ENCODE data around the gene MBP.
"Not testable (repeated sequence)": the region's sequence is repeated elsewhere in the genome, so short reads cannot be mapped to it uniquely, and the experiment has no call there.

The MBP gene

DNA sequence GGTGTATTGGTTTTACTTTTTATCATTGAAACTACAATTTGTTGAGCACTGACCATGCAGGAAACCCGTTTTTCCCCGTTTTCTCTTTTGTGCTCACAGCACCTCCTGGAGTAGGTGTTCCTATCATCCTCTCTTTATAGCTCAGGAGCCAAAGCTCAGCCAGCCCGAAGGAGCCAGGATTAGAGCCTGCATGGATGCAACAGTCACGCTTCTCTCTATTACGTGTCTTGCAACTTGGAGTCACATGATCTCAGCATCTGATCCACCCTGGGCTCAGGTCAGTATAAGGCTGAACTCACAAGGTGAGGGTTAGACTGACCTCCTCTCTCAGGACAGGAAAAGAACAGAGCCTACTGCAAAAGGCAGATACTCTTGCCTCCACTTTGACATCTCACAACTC, 150.5 kb downstream of the MBP start:
- DNase-seq, result no peak

DNA sequence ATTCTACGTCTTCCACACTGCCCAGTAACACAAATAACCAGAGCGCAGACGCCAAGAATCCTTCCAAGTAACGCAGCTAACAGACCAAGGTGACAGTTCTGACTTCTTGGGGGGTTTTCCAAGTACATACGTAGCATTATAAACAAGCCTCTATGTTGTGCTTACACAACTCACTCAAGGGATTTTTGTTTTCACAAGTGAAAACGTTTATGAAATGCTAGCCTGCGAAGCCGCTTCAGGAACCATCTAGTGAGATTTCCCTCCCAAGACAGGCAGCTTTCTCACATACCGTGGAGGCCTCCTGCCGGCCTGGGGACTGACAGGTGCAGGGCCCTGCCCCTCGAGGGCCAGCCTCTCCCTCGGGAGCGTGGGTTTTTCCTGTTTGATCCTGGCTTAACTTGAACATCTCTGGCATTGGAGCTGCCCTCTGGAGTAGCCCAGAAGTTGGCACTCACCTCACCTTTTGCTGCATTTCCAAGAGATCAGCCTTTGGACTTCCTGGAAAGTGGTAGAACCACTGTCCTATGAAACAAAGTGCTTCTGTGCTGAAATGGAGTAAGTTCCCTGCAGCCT, 151.1 kb downstream of the MBP start:
- DNase-seq, result no peak

DNA sequence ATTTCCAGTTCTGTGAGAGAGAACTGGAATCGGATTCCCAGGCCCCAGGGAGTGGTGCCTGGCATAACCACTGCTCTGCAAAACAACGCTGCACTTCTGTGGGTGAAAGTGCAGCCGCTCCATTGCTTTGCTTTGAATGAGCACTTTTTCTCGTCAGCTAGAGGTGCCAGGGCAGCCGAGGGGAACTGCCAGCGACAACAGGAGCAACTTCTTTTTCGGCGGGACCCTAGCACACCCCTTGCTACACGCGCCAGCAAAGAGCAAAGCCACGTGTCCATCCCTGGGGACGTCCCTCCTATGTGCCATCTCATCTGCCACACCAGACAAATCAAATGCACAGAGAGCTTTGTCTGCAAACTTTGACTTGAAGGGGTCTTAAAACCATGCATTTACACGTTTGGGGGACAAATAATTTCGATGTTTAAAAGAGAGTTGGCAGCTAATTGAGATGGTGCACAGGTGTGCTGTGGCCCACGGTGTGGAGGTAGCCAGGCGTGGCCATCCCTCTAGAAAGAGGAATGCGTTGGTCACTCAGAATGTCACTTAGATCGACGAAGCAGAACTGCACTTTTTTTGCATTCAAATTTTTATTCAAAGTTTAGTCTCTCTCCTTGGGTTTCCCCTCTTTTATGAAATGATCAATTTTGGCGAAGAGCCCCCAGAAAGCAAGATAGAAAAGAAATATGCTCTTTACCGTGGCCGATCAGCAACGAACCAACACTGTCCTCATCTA, 151.8 kb downstream of the MBP start:
- DNase-seq, result no peak

DNA sequence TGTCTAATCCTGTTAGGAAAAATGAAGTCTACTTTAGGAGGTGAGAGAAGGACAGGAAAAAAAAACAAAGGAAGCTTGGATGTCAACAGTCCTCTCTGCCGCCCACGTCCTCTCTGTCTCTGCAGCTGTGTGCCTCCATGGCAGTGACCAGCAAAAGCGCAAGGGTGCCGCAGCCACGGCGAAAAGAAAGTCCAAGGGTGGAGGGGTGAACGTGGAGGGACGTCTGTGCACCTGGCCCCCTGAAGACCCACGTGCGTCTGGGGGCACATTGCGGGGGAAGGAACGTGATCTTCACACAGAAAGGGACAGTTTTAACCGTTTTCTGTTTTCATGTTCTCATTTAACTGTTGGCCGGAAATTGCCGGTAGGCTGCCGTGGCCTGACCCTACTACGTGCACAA, 152.7 kb downstream of the MBP start:
- DNase-seq, result no peak

DNA sequence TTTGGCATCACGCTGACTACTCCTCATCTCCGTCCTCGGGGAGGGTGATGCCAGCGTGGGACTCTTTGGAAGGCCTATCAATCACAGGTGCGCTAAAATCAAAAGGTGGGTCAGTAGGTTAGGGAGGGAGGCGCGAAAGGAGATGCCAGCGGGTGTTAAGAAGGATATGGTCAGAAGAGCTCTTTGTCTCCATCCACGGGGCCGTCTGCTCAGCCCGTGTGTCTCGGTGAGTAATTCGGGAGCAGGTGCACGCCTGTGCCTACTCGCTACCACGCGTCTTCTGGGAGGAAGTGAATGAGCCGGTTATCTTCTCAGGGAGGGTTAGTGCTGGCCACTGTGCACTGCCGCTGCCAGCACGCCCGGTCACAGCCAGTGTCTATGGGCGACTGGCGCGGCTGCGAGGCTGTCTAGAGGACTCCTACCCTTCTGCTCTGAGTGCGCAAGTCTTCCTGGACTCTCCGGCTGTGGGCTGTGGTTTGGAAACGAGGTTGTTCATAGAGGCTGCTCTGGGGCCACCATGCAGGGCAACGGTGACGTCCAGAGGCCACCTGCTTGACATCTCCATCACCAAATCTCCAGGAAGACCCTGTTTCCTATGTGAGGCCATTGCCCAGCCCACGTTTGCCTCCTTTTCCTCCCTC, 153.4 kb downstream of the MBP start:
- no peak for DNase-seq

DNA sequence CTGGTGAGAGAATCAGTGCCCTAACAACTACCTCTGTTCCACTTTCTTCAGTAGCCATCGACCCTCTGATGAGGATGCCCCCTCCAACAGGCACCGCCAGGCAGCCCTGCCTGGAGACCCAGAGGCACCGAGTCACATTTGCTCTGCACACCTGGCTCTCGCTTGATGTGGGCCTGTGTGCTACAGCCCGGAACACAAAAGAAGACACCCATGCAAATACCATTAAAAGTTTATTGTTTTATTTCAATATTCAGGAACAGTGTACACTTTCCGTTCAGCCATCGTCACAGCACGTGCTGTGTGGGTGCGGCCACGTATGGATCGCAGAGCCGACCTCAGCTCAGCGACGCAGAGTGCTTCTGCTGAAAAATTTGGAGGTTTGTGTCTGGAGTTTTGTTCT, 154.0 kb downstream of the MBP start:
- DNase-seq, result no peak

DNA sequence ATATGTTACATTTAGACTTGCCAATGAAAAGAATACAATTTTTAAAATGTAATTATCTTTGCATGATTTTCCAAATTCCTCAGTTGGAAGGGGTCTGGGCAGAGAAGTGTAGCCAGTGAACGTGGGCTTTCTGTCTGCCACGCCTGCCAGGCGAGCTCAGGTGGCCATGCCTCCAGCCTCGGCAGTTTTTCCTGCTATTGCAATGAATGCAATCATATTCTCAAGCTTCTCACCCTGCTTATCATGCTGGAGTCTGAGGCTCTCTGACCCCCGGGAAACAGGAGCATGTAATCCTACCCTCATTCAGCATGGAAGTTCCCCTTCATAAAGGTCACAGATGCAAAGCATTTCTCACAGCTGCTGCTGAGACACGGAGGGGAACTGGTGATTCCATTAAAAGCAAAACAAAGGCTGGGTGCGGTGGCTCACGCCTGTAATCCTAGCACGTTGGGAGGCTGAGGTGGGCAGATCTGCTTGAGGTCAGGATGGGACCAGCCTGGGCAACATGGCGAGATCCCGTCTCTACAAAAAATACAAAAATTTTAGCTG, 154.8 kb downstream of the MBP start:
- no peak for DNase-seq

DNA sequence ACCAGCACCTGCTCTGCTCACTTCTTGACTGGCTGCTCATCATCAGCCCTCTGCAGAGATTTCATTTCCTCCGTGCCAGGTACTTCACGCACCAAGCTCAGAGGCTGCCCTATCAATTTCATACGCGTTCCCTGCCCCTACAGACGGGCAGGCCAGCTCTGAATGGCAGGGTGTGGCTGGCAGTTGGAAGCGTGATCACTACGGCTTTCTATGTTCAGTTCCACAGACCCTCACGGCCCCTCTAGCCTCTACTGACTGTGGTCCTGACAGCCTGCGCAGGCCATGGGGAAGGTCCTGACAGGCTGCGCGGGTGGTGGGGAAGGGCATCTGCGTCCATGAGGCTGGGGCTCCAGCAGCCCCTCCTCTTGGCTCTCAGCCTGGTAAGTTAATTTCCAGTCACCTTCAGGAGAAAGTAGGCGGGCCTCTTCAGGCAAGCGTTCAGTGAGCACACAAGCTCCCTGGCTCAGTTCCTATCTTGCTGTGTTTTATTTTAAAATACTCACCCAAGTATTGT, 155.4 kb downstream of the MBP start:
- no peak for DNase-seq

DNA sequence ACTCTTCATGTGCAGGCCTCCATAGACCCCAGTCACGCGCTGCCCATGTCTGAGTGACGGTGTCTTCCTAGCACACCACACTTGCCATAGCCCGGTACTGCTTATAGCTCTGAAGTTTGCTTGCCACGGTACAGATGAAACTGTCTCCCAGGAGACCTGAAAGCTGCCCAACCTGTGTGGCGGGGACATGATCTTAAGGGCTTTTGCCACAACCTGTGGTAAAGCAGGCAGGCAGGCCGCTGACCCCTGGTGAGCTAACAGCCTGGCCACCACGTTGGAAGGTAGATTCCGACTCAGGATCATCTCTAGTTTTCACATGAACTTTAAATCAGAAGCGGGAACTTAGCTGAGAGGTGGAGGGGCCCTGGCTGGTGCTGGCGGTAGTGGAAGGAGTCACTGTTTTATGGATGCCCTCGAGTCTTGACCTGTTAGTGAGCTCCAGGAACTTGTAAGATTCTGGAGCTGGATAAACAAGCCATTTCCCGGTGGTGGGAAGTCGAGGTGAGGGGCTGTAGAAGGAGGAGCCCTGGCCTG, 156.9 kb downstream of the MBP start:
- DNase-seq, result no peak

DNA sequence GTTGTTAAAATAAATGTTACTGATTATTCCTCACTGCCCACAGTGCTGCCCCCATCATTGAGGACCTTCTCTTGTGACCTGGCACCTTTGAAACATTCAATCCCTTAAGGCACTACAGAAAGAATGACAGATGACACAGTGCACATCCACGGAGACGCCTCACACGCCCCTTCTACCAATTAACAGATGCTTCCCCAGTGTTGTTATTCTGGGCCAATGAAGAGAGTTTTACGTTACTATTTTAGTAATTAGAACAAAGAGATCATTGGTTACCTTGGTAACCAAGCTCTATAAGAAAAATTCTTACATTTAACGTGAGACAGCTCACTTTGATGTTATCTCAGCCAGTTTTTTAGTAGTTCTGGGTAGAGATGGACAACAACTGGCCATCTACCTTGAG, 158.2 kb downstream of the MBP start:
- DNase-seq, result no peak

DNA sequence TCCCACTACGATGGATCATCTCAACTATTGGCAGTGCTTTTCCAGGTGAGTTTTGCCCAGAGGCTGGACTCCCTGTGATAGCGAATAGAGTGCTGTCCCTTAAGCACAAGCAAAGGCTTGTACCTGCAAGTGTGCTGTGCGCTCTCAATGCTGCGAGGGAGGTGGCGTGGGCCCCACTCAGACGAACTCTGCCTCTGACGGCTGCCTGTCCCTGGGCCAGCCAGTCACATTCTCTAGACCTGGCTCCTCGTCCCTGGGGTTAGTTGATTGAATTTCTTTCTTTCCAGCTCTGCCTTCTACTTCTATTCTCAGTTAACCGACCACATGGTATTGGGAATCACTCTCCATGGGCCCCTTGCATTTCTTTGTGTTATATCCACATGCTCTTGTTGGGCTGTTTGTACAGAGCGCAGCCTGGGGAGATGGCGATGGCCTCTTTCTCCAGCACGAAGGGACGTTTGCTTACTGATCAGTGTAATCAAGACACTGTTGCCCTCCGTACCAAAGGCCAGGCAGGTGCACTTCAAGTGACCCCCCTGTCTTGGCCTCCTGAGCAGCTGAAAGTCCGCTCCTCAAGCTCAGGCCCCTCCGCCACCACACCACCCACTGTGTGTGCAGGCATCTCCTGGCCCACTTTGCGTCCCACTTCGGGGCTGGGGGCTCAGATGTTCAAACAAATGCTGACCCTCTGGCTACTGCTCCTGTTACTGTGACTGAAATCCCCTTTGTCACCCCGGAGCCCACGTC, 158.9 kb downstream of the MBP start:
- DNase-seq, result no peak

DNA sequence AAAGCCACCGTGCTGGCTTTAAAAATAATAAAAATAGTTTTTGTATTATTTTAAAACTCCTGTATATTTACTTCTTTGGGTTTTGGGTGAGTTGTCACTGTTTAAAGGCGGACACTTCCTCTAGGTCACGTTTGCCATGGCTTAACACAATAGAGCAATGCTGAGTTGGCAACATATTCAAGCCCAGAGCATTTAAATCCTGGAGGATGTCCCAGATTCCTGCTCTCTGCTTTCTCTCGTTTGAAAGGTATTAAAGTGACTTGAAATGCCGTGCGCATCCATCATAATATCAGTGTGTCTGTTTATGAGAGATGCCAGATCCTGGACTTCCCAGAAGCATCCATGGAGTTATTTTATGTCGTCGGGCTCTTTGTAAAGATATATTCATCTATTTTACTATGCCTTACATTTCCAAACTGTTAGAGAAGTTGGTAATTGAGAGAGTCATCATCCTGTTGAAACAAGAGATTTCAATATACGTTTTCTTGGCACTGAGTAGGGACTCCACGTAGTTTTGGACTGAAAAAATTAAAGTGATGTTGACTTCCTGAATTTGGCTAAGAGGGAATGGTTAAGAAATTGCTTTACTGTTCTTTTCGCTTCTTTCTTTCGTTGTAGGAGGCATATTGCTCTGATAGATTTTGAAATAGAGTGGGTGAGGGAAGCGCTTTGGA, 159.6 kb downstream of the MBP start:
- DNase-seq, result no peak

DNA sequence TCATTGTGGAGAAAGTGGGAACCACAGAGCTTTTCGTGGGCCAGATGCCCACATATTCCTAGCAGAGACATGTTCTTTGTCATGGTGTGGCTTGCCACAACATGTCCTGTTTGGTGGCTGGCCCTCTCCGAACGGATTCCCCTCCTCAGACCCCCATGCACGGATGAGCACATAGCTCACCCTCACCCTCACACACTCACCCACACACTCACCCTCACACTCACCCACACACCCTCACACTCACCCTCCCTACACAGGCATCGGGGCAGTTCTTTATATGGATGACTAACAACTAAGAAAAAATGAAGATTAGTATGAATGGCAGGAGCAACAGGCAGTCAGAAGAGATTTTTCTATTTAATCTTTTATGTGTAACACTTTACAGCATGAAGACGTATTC, 160.3 kb downstream of the MBP start:
- no peak for DNase-seq

DNA sequence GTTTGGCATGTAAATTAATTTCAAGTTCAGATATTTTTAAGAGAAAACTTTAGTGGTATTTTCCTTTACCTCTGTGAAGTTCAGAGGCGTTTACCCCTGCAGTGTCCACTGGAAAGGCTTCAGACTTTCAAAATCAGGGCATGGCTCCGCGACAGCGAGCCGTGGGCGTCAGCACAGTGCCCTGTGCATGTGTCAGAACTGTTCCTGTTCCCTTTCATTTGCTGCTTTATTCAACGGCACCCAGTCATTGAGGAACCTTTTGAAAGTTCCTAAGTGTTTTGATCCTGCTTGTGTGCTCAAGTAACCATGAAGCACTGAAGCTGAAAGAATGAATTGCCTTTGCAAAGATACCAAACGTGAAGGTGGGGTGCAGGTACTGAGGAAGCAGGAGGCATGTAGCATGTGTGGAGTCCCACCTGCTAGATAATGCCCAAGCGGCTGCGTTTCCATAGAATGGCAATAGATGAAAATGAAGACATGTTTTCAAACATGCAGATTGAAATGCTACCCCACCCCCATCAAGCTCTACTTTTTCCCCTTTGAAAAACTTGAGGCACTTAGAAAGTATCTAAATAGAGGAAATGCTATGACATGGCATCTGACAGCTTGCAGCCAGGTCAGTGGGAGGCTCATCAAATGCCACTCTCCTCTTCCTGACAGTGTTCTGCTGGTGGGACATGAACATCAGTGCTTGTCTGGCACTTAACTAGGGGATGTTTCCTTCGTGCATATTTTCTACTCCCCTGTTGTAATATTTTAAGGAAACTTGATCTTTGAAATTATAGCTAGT, 161.6 kb downstream of the MBP start:
- no peak for DNase-seq

DNA sequence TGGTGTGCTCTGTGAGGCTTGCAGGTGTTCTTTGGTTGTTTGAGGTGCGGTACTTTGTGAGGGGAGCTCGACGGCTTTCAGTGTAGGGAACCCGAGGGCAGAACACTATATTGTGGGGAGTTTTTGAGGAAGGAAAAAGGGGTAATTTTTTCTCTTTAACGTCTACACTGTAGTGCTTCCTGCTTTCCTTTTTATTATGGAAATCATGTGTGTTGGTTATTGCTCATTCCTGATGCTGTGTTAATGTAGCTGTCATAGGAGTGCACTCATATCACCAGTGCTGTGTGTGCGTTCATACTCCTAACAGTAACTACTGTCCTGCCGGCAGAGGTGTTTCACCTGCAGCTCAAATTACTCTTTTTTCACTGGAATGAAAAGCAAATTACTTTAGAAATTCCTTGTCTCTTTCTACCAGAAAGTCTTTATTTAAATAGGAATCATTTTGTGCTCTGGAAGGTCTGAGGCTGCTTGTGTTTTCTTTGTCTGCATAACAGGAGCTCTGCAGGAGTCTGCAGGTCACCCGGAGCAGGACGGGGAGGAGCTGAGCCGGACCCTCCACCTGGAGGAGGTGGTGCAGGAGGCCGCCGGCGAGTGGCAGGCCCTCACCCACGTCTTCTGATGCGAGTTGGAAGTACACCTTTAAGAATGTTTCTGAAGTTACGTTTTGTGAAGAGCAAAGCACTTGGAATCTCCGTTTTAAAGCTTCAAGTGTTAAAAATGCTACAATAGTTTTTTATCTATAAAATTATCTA, 164.7 kb downstream of the MBP start:
- no peak for DNase-seq

DNA sequence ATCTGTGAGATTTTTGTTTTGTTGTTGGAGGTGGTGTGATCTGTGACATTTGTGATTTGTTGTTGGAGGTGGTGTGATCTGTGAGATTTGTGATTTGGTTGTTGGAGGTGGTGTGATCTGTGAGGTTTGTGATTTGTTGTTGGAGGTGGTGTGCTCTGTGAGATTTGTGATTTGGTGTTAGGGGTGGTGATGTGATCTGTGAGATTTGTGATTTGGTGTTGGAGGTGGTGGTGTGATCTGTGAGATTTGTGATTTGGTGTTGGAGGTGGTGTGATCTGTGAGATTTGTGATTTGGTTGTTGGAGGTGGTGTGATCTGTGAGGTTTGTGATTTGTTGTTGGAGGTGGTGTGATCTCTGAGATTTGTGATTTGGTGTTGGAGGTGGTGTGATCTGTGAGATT, 165.3 kb downstream of the MBP start:
- not testable (repeated sequence) for DNase-seq

DNA sequence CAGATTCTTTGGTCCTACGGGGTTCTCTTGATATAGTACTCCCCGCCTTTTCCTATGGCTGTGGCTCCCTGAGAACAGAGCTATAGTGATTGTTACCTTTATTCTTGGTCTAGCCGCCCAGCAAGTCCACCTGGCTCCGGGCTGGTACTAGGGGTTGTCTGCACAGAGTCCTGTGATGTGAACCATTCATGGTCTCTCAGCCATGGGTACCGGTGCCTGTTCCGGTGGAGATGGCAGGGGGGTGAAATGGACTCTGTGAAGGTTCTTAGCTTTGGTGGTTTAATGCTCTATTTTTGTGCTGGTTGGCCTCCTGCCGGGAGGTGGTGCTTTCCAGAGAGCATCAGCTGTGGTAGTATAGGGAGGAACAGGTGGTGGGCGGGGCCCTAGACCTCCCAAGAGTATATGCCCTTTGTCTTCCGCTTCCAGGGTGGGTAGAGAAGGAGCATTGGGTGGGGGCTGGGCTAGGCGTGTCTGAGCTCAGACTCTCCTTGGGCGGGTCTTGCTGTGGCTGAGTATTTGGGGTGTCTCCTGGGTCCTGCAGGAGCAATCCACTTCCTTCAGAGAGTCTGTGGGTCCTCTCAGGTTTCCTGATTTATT, 166.9 kb downstream of the MBP start:
- DNase-seq, result not testable (repeated sequence)

DNA sequence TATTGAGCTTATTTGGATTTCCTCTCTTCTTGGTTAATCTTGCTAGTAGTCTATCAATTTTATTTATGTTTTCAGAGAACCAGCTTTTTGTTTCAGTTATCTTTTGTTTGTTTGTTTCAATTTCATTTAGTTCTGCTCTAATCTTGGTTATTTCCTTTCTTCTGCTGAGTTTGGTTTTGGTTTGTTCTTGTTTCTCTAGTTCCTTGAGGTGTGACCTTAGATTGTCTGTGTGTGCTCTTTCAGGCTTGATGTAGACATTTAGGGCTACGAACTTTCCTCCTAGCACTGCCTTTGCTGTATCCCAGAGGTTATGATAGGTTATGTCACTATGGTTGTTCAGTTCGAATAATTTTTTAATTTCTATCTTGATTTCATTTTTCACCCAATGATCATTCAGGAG, 168.6 kb downstream of the MBP start:
- no peak for DNase-seq

DNA sequence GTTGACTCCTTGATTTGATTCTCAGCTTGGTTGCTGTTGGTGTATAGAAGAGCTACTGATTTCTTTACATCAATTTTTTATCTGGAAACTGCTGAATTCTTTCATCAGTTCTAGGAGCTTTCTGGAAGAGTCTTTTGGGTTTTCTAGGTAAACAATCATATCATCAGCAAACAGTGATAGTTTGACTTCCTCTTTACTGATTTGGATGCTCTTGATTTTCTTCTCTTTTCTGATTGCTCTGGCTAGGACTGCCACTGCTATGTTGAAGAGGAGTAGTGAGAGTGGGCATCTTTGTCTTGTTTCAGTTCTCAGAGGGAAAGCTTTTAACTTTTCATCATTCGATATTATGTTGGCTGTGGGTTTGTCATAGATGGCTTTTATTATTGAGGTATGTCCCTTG, 169.7 kb downstream of the MBP start:
- no peak for DNase-seq

DNA sequence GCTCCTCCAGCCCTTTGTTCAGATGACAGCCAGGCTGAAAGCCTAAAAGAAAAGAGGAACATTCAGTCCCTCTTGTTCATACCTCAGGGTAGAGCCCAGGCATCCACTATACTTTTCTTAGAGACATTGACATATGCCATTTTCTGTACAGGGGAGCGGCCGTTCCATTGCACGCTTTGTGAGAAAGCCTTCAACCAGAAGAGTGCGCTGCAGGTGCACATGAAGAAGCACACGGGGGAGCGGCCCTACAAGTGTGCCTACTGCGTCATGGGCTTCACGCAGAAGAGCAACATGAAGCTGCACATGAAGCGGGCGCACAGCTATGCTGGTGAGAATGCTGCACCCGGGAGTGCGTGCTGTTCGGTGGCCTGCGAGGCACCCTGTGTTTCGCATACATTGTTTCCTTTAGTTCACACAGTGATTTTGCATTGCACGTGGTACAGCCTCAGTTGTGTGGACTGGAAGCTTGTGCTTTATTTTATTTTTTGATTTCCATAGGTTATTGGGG, 172.0 kb downstream of the MBP start:
- no peak for DNase-seq
